ENCODE measurements around the gene TMEM263. TPM values are rescaled to one million over a fixed set of nuclear protein-coding genes. Genes with fewer than 3 reads are reported as not detected.

TMEM263 gene
- total and polyA plus RNA-seq, 9 of the 15 experiments (the other 6 are each of a cell fraction or from before 2014, with no cell fraction given) = 12.6 to 36.7 (median 24.4) TPM

- TF ChIP-seq TEAD1 (CRISPR knock-in tag; IDR thresholded peaks at IDR 0.05) = no peak
- no peak for TF ChIP-seq POLR2A (conservative IDR thresholded peaks at IDR 0.05)
- TF ChIP-seq ASH1L (IDR thresholded peaks at IDR 0.05; ENCODE audit: borderline replicate concordance, low read depth, partially characterized antibody) = no peak
- no peak for TF ChIP-seq KLF13 (tag; IDR thresholded peaks at IDR 0.05; ENCODE audit: borderline replicate concordance, low read depth)
- peak; percentile 39; the same call in 1 of the 2 replicates for TF ChIP-seq HMBOX1 (IDR thresholded peaks at IDR 0.05)
- TF ChIP-seq MXI1 (IDR thresholded peaks at IDR 0.05; ENCODE audit: low read depth, low read length) = no peak
- TF ChIP-seq, protein P1, sequence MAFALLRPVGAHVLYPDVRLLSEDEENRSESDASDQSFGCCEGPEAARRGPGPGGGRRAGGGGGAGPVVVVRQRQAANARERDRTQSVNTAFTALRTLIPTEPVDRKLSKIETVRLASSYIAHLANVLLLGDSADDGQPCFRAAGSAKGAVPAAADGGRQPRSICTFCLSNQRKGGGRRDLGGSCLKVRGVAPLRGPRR (CRISPR knock-in tag; IDR thresholded peaks at IDR 0.05) = no peak
- no peak for TF ChIP-seq HNRNPLL (IDR thresholded peaks at IDR 0.05; ENCODE audit: low read depth, low read length, poor library complexity, severe bottlenecking)
- TF ChIP-seq ZBTB49 (CRISPR knock-in tag; IDR thresholded peaks at IDR 0.05; ENCODE audit: borderline replicate concordance) = 0 out of 2 replicates have a peak, but pooled peaks have one; percentile 20
- no peak for TF ChIP-seq TCF3 (CRISPR knock-in tag; IDR thresholded peaks at IDR 0.05)
- TF ChIP-seq TEAD4 (IDR thresholded peaks at IDR 0.05; ENCODE audit: low read length) = no peak; the same call in 1 of the 2 replicates
- TF ChIP-seq TEAD4 (CRISPR knock-in tag; IDR thresholded peaks at IDR 0.05; ENCODE audit: borderline replicate concordance) = no peak
- no peak for TF ChIP-seq KAT2B (IDR thresholded peaks at IDR 0.05; ENCODE audit: low read depth, low read length)
- TF ChIP-seq, protein P2, sequence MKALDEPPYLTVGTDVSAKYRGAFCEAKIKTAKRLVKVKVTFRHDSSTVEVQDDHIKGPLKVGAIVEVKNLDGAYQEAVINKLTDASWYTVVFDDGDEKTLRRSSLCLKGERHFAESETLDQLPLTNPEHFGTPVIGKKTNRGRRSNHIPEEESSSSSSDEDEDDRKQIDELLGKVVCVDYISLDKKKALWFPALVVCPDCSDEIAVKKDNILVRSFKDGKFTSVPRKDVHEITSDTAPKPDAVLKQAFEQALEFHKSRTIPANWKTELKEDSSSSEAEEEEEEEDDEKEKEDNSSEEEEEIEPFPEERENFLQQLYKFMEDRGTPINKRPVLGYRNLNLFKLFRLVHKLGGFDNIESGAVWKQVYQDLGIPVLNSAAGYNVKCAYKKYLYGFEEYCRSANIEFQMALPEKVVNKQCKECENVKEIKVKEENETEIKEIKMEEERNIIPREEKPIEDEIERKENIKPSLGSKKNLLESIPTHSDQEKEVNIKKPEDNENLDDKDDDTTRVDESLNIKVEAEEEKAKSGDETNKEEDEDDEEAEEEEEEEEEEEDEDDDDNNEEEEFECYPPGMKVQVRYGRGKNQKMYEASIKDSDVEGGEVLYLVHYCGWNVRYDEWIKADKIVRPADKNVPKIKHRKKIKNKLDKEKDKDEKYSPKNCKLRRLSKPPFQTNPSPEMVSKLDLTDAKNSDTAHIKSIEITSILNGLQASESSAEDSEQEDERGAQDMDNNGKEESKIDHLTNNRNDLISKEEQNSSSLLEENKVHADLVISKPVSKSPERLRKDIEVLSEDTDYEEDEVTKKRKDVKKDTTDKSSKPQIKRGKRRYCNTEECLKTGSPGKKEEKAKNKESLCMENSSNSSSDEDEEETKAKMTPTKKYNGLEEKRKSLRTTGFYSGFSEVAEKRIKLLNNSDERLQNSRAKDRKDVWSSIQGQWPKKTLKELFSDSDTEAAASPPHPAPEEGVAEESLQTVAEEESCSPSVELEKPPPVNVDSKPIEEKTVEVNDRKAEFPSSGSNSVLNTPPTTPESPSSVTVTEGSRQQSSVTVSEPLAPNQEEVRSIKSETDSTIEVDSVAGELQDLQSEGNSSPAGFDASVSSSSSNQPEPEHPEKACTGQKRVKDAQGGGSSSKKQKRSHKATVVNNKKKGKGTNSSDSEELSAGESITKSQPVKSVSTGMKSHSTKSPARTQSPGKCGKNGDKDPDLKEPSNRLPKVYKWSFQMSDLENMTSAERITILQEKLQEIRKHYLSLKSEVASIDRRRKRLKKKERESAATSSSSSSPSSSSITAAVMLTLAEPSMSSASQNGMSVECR (CRISPR knock-in tag; IDR thresholded peaks at IDR 0.05) = no peak
- no peak for TF ChIP-seq TEAD2 (tag; IDR thresholded peaks at IDR 0.05)
- no peak for TF ChIP-seq CBX3 (IDR thresholded peaks at IDR 0.05; ENCODE audit: borderline replicate concordance in 1 of 2, low read length in 2 of 2)
- TF ChIP-seq ATF4 (CRISPR knock-in tag; IDR thresholded peaks at IDR 0.05) = no peak
- no peak for TF ChIP-seq ZNF436 (CRISPR knock-in tag; IDR thresholded peaks at IDR 0.05)
Observed at GRCh38 chr12:106954462-106955376, 988 bp upstream of the TMEM263 start (continued).
